HepG2 (cell line): ENCODE measurements around the gene PTRH2. TPM values are rescaled to one million over a fixed set of nuclear protein-coding genes. Genes with fewer than 3 reads are reported as not detected.

Experiments
- ATAC-seq: fragments of 200-7000 bp; cut with Tn5 transposase; 3 replicates; pipeline ENCODE4 v1.9.1; 2020; ENCODE audit warnings: mild to moderate bottlenecking, moderate library complexity
- BruUV-seq: library from RNA; stranded (reverse); fragments of 400-500 nt; replicated peaks from 2 replicates; lab custom pipeline; 2021; lab: Mats Ljungman, UMichigan
- CTCF ChIA-PET: fragments of 300-600 bp; formaldehyde crosslinking; extraction: SDS; loops from one replicate; lab custom pipeline; 2021; ENCODE audit warnings: low total read pairs, inconsistent platforms, low intra/inter-chr PET ratio; lab: Yijun Ruan, JAX
- POLR2A ChIA-PET: fragments of 350-600 bp; sonication (Branson Sonifier 250); formaldehyde crosslinking; loops from one replicate; lab custom pipeline; 2020; ENCODE audit warnings: antibody characterized with exemption, inconsistent platforms; lab: Yijun Ruan, JAX
- DNase-seq: peaks from one replicate; pipeline ENCODE4 v3.0.0-alpha.2; 2015; ENCODE audit warnings: low spot score
- FAIRE-seq: peaks from 3 replicates; lab custom pipeline; 2011; peaks lifted over from hg19 to GRCh38; lab: Jason Lieb, UNC
- H2AFZ ChIP-seq: one replicate; pipeline ENCODE4 v1.6.1; 2011; ENCODE audit warnings: low read length, inconsistent platforms
- H3K27ac ChIP-seq: fragments of 300-600 bp; 3 replicates; pipeline ENCODE4 v1.8.0; 2011; ENCODE audit warnings: mixed run types, mild to moderate bottlenecking, mixed read lengths, low read length, inconsistent platforms; ENCODE audit not compliant: insufficient read depth; ENCODE audit errors: extremely low read length
- H3K27me3 ChIP-seq, 2 experiments: fragments of 200-600 bp in 1 of 2; 2 replicates in 1 of 2; 3 replicates in 1 of 2; pipeline versions ENCODE4 v1.6.0 to v1.8.0; 2011; ENCODE audit warnings: low read length in 2 of 2, mild to moderate bottlenecking in 2 of 2, moderate library complexity in 2 of 2, inconsistent platforms in 1 of 2; ENCODE audit not compliant: insufficient read depth in 2 of 2, control insufficient read depth in 1 of 2
- H3K36me3 ChIP-seq, 2 experiments: fragments of 200-600 bp in 1 of 2; replicated peaks in 1 of 2; 2 replicates in 1 of 2; 3 replicates in 1 of 2; pipeline versions ENCODE4 v1.5.1 to v1.8.0; 2011; ENCODE audit warnings: low read length in 2 of 2, inconsistent platforms in 1 of 2; ENCODE audit not compliant: insufficient read depth in 2 of 2, control insufficient read depth in 1 of 2
- H3K4me1 ChIP-seq: 2 replicates; pipeline ENCODE4 v1.5.1; 2012; ENCODE audit warnings: low read length, inconsistent platforms; ENCODE audit not compliant: insufficient read depth
- H3K4me2 ChIP-seq: 2 replicates; pipeline ENCODE4 v1.6.0; 2011; ENCODE audit warnings: low read depth, low read length, inconsistent platforms
- H3K4me3 ChIP-seq, 3 experiments: fragments of 200-600 bp in 1 of 3; sonication (generic), shearing (Covaris generic) in 1 of 3; replicated peaks in 1 of 3; 2 replicates each; pipeline ENCODE4 v1.5.1; 2011 to 2016; ENCODE audit warnings: low read length in 3 of 3, inconsistent platforms in 2 of 3, low read depth in 2 of 3, mild to moderate bottlenecking in 2 of 3, control low read depth in 1 of 3, mixed read lengths in 1 of 3; ENCODE audit not compliant: insufficient read depth in 1 of 3
- H3K79me2 ChIP-seq: one replicate; pipeline ENCODE4 v1.6.1; 2011; ENCODE audit warnings: low read length, inconsistent platforms; ENCODE audit not compliant: insufficient read depth
- H3K9ac ChIP-seq: 2 replicates; pipeline ENCODE4 v1.6.0; 2011; ENCODE audit warnings: mild to moderate bottlenecking, low read depth, low read length, inconsistent platforms; ENCODE audit not compliant: insufficient read depth
- H3K9me3 ChIP-seq: 2 replicates; pipeline ENCODE4 v1.5.1; 2012; ENCODE audit warnings: mild to moderate bottlenecking, low read length
- H4K20me1 ChIP-seq: 2 replicates; pipeline ENCODE4 v1.6.0; 2011; ENCODE audit warnings: inconsistent platforms, mild to moderate bottlenecking, low read length, moderate library complexity; ENCODE audit not compliant: insufficient read depth
- AGO2 ChIP-seq: fragments of 200-400 bp; formaldehyde crosslinking; optimal IDR thresholded peaks from 2 replicates; pipeline ENCODE3; 2017; ENCODE audit warnings: mild to moderate bottlenecking, low read depth, low read length, moderate library complexity
- ATF7-NPFF ChIP-seq: sonication (generic); formaldehyde crosslinking; IDR thresholded peaks from 2 replicates; pipeline ENCODE4 v1.8.1; 2023; ENCODE audit warnings: mild to moderate bottlenecking, low read depth, missing genetic modification reagents, moderate library complexity
- CTCF ChIP-seq: sonication (generic); formaldehyde crosslinking; IDR thresholded peaks from 2 replicates; pipeline ENCODE4 v1.5.0; 2020; ENCODE audit warnings: mild to moderate bottlenecking, missing genetic modification reagents, moderate library complexity
- KLF9 ChIP-seq: IDR thresholded peaks from 2 replicates; pipeline ENCODE4 v1.6.1; 2016; ENCODE audit warnings: low read depth
- MIER2 ChIP-seq: IDR thresholded peaks from 2 replicates; pipeline ENCODE4 v1.6.1; 2016; ENCODE audit warnings: missing biosample characterization, missing genetic modification reagents
- NR2C2 ChIP-seq: sonication (generic); formaldehyde crosslinking; IDR thresholded peaks from 2 replicates; pipeline ENCODE4 v1.4.0; 2020; ENCODE audit warnings: missing genetic modification reagents, mild to moderate bottlenecking, moderate library complexity, borderline replicate concordance
- NR2F6 ChIP-seq, 2 experiments: IDR thresholded peaks; 2 replicates each; pipeline ENCODE4 v1.6.1; 2016; ENCODE audit warnings: antibody characterized with exemption in 1 of 2, mild to moderate bottlenecking in 1 of 2
- POLR2A ChIP-seq, 2 experiments: IDR thresholded peaks; 2 replicates each; pipeline ENCODE4 v1.6.1; 2011; ENCODE audit warnings: low read depth in 2 of 2, low read length in 2 of 2, mild to moderate bottlenecking in 1 of 2, moderate library complexity in 1 of 2; ENCODE audit not compliant: insufficient read depth in 1 of 2
- RFXAP ChIP-seq: sonication (generic); formaldehyde crosslinking; IDR thresholded peaks from 2 replicates; pipeline ENCODE4 v1.4.0; 2020; ENCODE audit warnings: missing genetic modification reagents, borderline replicate concordance
- STAG1 ChIP-seq: sonication (generic); formaldehyde crosslinking; IDR thresholded peaks from 2 replicates; pipeline ENCODE4 v1.4.0; 2020; ENCODE audit warnings: missing genetic modification reagents
- ZMAT3 ChIP-seq: sonication (generic); formaldehyde crosslinking; conservative IDR thresholded peaks from 2 replicates; pipeline ENCODE4 v1.7.0; 2021; ENCODE audit warnings: missing genetic modification reagents
- ZNF136 ChIP-seq: sonication (generic); formaldehyde crosslinking; IDR thresholded peaks from 2 replicates; pipeline ENCODE4 v1.8.1; 2022; ENCODE audit warnings: low read depth, mild to moderate bottlenecking, moderate library complexity, missing genetic modification reagents
- ZNF468 ChIP-seq: sonication (generic); formaldehyde crosslinking; IDR thresholded peaks from 2 replicates; pipeline ENCODE4 v1.8.0; 2022; ENCODE audit warnings: mild to moderate bottlenecking, moderate library complexity, missing genetic modification reagents
- ZNF574 ChIP-seq: sonication (generic); formaldehyde crosslinking; IDR thresholded peaks from 2 replicates; pipeline ENCODE4 v1.4.0; 2020; ENCODE audit warnings: missing genetic modification reagents
- ZNF740 ChIP-seq: sonication (generic); formaldehyde crosslinking; IDR thresholded peaks from 2 replicates; pipeline ENCODE4 v1.4.0; 2020; ENCODE audit warnings: missing genetic modification reagents
- WGBS: methylation state at CpG from one replicate; pipeline ENCODE4 v1.1.6; 2017; ENCODE audit warnings: low lambda C conversion rate; 5-methylcytosine and 5-hydroxymethylcytosine counted together
- in situ Hi-C: cut with HindIII; loops from 2 replicates; pipeline ENCODE4 v1.10.0; 2017; ENCODE audit warnings: low pct_unique_long_range_greater_than_20kb; ENCODE audit not compliant: extremely low pct_ligation_motif_present
- intact Hi-C: fragments of 100-400 bp; cut with micrococcal nuclease; formaldehyde crosslinking; loops from one replicate; pipeline ENCODE4 v1.10.0; 2022; ENCODE audit not compliant: unreplicated experiment
- polyA plus RNA-seq, 8 experiments: library from polyadenylated mRNA; depleted of rRNA in 3 of 8; stranded (reverse) in 7 of 8; unstranded in 1 of 8; fragments of >200 nt; fragmentation: Illumina TruSeq in 4 of 8; extraction: Trizol in 4 of 8; gene quantifications; 2 replicates each; pipeline versions ENCODE4 v1.2.1 to v1.2.3, GENCODE V29; 2011 to 2016; ENCODE audit warnings: low read depth in 4 of 8, missing spikeins in 1 of 8, mixed read lengths in 1 of 8; ENCODE audit not compliant: insufficient read depth in 1 of 8
- total RNA-seq, 5 experiments: library from RNA; depleted of rRNA; stranded (reverse); fragments of >200 nt; fragmentation: Illumina TruSeq; extraction: Trizol; gene quantifications; 2 replicates each; pipeline ENCODE4 v1.2.3, GENCODE V29; 2016; ENCODE audit warnings: low read depth in 1 of 5
- TF ChIP-seq, protein P1 (sequence below): sonication (generic); formaldehyde crosslinking; IDR thresholded peaks from 2 replicates; pipeline ENCODE4 v1.4.0; 2020; ENCODE audit warnings: missing genetic modification reagents; ENCODE audit errors: not compliant biosample characterization
- TF ChIP-seq, protein P2 (sequence below): sonication (generic); formaldehyde crosslinking; IDR thresholded peaks from 2 replicates; pipeline ENCODE4 v1.5.1; 2020; ENCODE audit warnings: missing genetic modification reagents, mild to moderate bottlenecking, borderline replicate concordance

The PTRH2 gene
- total and polyA plus RNA-seq, 2 of the 13 experiments (the other 11 are each of a cell fraction or from before 2014, with no cell fraction given): 67.7 to 83.3 TPM

GRCh38 chr17:59695945-59696681 lies 11.1 kb downstream of the PTRH2 start:
- peaks cover 58% of the 10 kb centered on the region for H3K4me1 ChIP-seq
- FAIRE-seq (no peak), ATAC-seq (no peak), DNase-seq (no peak)
- intact Hi-C loops: no loop called here
- peaks cover 49% of the 10 kb centered on the region for H4K20me1 ChIP-seq
- ChIA-PET POLR2A (interaction anchor here (1.6 kb wide), 1 partner anchor 11 kb away, joined by 6 read pairs; the partner anchor contains the start of genes PTRH2 and VMP1), CTCF (no interaction called here)
- in situ Hi-C loops: no loop called here
- H3K27ac ChIP-seq: no peak overlapping the region
- no peak overlapping the region for H3K4me3 ChIP-seq
- H3K9me3 ChIP-seq: no peaks in the 10 kb centered on the region
- no peak overlapping the region for H3K9ac ChIP-seq
- TSS peak; percentile 4 for BruUV-seq
- no peaks in the 10 kb centered on the region for H3K27me3 ChIP-seq
- WGBS: 75% methylated on average over 3 of the region's 3 CpGs
- H3K79me2 ChIP-seq: peaks cover 53% of the 10 kb centered on the region
- H3K36me3 ChIP-seq: peaks cover 29 to 73% of the 10 kb centered on the region in 2 experiments
- no peak overlapping the region for H2AFZ ChIP-seq
- no peak overlapping the region for H3K4me2 ChIP-seq
- TF ChIP-seq MIER2 (CRISPR knock-in tag) (no peak), STAG1 (CRISPR knock-in tag) (peak; percentile 16; the same call in 1 of the 2 replicates), AGO2 (peak; percentile 70), ATF7-NPFF (CRISPR knock-in tag) (no peak), RFXAP (CRISPR knock-in tag) (no peak), CTCF (CRISPR knock-in tag) (no peak), ZNF574 (CRISPR knock-in tag) (no peak), ZNF740 (no peak), ZNF468 (CRISPR knock-in tag) (no peak), KLF9 (CRISPR knock-in tag) (no peak), NR2F6 (IDR thresholded peaks at IDR 0.05) (0 out of 2 replicates have a peak, but pooled peaks have one; percentile 6), NR2F6 (CRISPR knock-in tag; IDR thresholded peaks at IDR 0.05) (no peak), POLR2A (IDR thresholded peaks at IDR 0.05; ENCODE audit: insufficient read depth in 1 of 2, low read depth in 2 of 2, low read length in 2 of 2) (0 out of 4 replicates have a peak, but pooled peaks have one; percentile 6 to 14), ZNF136 (CRISPR knock-in tag) (no peak), NR2C2 (peak; percentile 3; the same call in 1 of the 2 replicates), ZMAT3 (no peak)
- TF ChIP-seq, protein P1, sequence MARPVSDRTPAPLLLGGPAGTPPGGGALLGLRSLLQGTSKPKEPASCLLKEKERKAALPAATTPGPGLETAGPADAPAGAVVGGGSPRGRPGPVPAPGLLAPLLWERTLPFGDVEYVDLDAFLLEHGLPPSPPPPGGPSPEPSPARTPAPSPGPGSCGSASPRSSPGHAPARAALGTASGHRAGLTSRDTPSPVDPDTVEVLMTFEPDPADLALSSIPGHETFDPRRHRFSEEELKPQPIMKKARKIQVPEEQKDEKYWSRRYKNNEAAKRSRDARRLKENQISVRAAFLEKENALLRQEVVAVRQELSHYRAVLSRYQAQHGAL (CRISPR knock-in tag): no peak
- TF ChIP-seq, protein P2, sequence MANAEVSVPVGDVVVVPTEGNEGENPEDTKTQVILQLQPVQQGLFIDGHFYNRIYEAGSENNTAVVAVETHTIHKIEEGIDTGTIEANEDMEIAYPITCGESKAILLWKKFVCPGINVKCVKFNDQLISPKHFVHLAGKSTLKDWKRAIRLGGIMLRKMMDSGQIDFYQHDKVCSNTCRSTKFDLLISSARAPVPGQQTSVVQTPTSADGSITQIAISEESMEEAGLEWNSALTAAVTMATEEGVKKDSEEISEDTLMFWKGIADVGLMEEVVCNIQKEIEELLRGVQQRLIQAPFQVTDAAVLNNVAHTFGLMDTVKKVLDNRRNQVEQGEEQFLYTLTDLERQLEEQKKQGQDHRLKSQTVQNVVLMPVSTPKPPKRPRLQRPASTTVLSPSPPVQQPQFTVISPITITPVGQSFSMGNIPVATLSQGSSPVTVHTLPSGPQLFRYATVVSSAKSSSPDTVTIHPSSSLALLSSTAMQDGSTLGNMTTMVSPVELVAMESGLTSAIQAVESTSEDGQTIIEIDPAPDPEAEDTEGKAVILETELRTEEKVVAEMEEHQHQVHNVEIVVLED: no peak
